DOHH2 (cell line): ENCODE measurements around the gene MCCC2.

Experiments
- H3F3A ChIP-seq: fragments of 200-600 bp; sonication (generic), shearing (Covaris generic); 2 replicates; pipeline ENCODE4 v1.6.0; 2016; ENCODE audit warnings: antibody characterized with exemption, mild to moderate bottlenecking; ENCODE audit not compliant: control insufficient read depth, insufficient read depth
- H3K27ac ChIP-seq: fragments of 200-600 bp; sonication (generic); 2 replicates; pipeline ENCODE4 v1.5.1; 2014; ENCODE audit warnings: low read depth, mild to moderate bottlenecking, low read length, moderate library complexity
- H3K27me3 ChIP-seq: fragments of 200-600 bp; sonication (generic); 2 replicates; pipeline ENCODE4 v1.6.1; 2014; ENCODE audit warnings: mild to moderate bottlenecking, low read length, mixed read lengths; ENCODE audit not compliant: control insufficient read depth
- H3K36me3 ChIP-seq: fragments of 200-600 bp; sonication (generic); 2 replicates; pipeline ENCODE4 v1.6.1; 2014; ENCODE audit warnings: mild to moderate bottlenecking, low read length, moderate library complexity, mixed read lengths; ENCODE audit not compliant: control insufficient read depth
- H3K4me1 ChIP-seq: fragments of 200-600 bp; sonication (generic); 2 replicates; pipeline ENCODE4 v1.6.1; 2014; ENCODE audit warnings: mild to moderate bottlenecking, low read length, mixed read lengths; ENCODE audit not compliant: control insufficient read depth
- H3K4me2 ChIP-seq: fragments of 200-600 bp; sonication (generic); 2 replicates; pipeline ENCODE4 v1.6.0; 2014; ENCODE audit warnings: mild to moderate bottlenecking, low read length, moderate library complexity
- H3K4me3 ChIP-seq: fragments of 200-600 bp; sonication (generic); 2 replicates; pipeline ENCODE4 v1.5.1; 2014; ENCODE audit warnings: mild to moderate bottlenecking, low read length, mixed read lengths
- H3K79me2 ChIP-seq: fragments of 200-600 bp; sonication (generic); 2 replicates; pipeline ENCODE4 v1.6.1; 2014; ENCODE audit warnings: mild to moderate bottlenecking, low read length, mixed read lengths; ENCODE audit not compliant: control insufficient read depth
- H3K9me2 ChIP-seq: fragments of 200-600 bp; sonication (generic); replicated peaks from 2 replicates; pipeline ENCODE4 v1.6.1; 2014; ENCODE audit warnings: mild to moderate bottlenecking, low read length, mixed read lengths; ENCODE audit not compliant: control insufficient read depth
- H3K9me3 ChIP-seq: fragments of 200-600 bp; sonication (generic); 2 replicates; pipeline ENCODE4 v1.6.1; 2014; ENCODE audit warnings: antibody characterized with exemption, low read length, mixed read lengths; ENCODE audit not compliant: control insufficient read depth, insufficient read depth
- H4K20me1 ChIP-seq: fragments of 200-600 bp; sonication (generic); 2 replicates; pipeline ENCODE4 v1.6.0; 2014; ENCODE audit warnings: low read depth, mild to moderate bottlenecking, antibody characterized with exemption, low read length, moderate library complexity; ENCODE audit not compliant: control insufficient read depth, insufficient read depth
- CTCF ChIP-seq: fragments of 200-600 bp; sonication (generic); IDR thresholded peaks from one replicate; pipeline ENCODE4 v1.5.1; 2014; ENCODE audit warnings: antibody characterized with exemption, mild to moderate bottlenecking, low read depth, low read length; ENCODE audit not compliant: poor library complexity, severe bottlenecking
- EZH2phosphoT487 ChIP-seq: fragments of 200-600 bp; sonication (generic); IDR thresholded peaks from 2 replicates; pipeline ENCODE4 v1.6.1; 2017; ENCODE audit warnings: borderline replicate concordance, mild to moderate bottlenecking, antibody characterized with exemption, low read length, moderate library complexity, mixed read lengths

Gene MCCC2

GRCh38 chr5:71652803-71653543 is 65.8 kb downstream of the MCCC2 start:
- no peaks in the 10 kb centered on the region for H3K27me3 ChIP-seq
- H3F3A ChIP-seq: no peaks in the 10 kb centered on the region
- no peaks in the 10 kb centered on the region for H3K4me1 ChIP-seq
- H3K9me2 ChIP-seq: no peaks in the 10 kb centered on the region
- no peaks in the 10 kb centered on the region for H3K79me2 ChIP-seq
- H3K36me3 ChIP-seq: peaks cover 55% of the 10 kb centered on the region
- H4K20me1 ChIP-seq: no peaks in the 10 kb centered on the region
- no peak overlapping the region for H3K4me2 ChIP-seq
- no peaks in the 10 kb centered on the region for H3K9me3 ChIP-seq
- TF ChIP-seq CTCF (no peak), EZH2phosphoT487 (no peak)
- H3K4me3 ChIP-seq: no peak overlapping the region
- no peak overlapping the region for H3K27ac ChIP-seq

DNA sequence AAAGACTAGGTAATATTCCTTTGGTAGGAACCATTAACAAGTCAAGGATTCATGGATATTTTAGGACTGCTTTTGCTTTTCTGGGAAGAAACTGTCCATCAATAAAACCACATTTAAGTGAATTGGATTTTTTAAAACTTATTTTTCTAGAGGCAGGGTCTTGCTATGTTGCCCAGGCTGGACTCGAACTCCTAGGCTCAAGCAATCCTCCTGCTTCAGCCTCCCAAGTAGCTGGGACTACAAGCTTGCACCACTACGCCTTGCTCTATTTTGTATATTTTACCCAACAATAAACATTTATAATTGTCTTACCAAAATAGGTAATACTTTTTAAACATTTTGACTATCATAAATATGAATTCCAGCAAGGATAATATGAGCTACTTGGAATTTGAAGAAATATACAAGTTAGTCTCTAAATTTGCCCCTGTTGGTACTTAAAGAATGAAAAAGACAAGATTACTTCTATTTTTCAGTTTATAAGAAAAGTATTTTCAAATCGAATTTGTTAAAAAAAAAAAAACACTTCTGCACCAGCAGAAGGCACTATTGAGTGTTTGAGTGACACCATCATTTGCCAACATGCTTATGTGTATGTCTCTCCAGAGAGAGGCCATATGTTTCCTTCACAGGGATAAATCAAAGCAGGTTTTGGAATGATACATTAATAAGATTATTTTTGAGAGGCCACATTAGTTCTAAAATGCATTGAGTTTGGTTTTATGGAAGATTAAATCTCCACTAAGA is 71.9 kb downstream of the MCCC2 start:
- H3K4me3 ChIP-seq: no peak overlapping the region
- TF ChIP-seq EZH2phosphoT487 (no peak), CTCF (peak; percentile 38)
- no peaks in the 10 kb centered on the region for H3F3A ChIP-seq
- no peaks in the 10 kb centered on the region for H4K20me1 ChIP-seq
- peaks cover 16% of the 10 kb centered on the region; the same call in 1 of the 2 replicates for H3K36me3 ChIP-seq
- no peaks in the 10 kb centered on the region for H3K4me1 ChIP-seq
- H3K9me3 ChIP-seq: no peaks in the 10 kb centered on the region
- H3K79me2 ChIP-seq: no peaks in the 10 kb centered on the region
- no peaks in the 10 kb centered on the region for H3K9me2 ChIP-seq
- no peak overlapping the region for H3K27ac ChIP-seq
- H3K27me3 ChIP-seq: no peaks in the 10 kb centered on the region
- H3K4me2 ChIP-seq: no peak overlapping the region

GRCh38 chr5:71662381-71662780 is 75.2 kb downstream of the MCCC2 start:
- Histone ChIP-seq H3K4me3 (no peak overlapping the region), H3K36me3 (peaks cover 7% of the 10 kb centered on the region; the same call in 1 of the 2 replicates), H3K4me2 (no peak overlapping the region), H4K20me1 (no peaks in the 10 kb centered on the region), H3F3A (no peaks in the 10 kb centered on the region), H3K9me2 (no peaks in the 10 kb centered on the region), H3K9me3 (no peaks in the 10 kb centered on the region), H3K4me1 (no peaks in the 10 kb centered on the region), H3K27me3 (no peaks in the 10 kb centered on the region), H3K27ac (no peak overlapping the region), H3K79me2 (no peaks in the 10 kb centered on the region)
- TF ChIP-seq CTCF: no peak
- TF ChIP-seq EZH2phosphoT487: no peak
